Measurements from ENCODE around the gene DOK7.
"Not testable (repeated sequence)": the region's sequence is repeated elsewhere in the genome, so short reads cannot be mapped to it uniquely, and the experiment has no call there.

DOK7 gene

GRCh38 chr4:3511601-3512000 is 48.5 kb downstream of the DOK7 start:
- not testable (repeated sequence) for DNase-seq

GRCh38 chr4:3512279-3512678 is 49.2 kb downstream of the DOK7 start:
- DNase-seq: no peak

DNA sequence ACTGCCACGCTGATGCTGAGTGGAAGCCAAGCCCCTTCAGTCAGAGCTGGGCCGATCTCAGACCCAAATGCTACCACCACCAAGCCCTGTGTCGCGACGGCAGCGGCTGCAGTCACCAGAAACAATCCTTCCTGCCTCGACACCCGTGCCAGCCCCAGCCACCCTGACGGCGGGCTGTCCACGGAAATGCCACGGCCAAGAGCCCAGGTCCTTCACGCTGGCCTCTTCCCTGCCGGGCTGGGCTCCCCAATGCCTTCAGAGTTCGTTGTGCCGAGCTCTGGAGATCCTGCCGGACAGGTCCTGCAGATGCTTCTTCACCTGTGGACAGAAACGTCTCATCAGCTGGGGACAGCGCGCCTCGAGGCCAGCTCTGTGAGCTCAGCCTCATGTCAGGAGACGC is 49.6 kb downstream of the DOK7 start:
- no peak for DNase-seq

DNA sequence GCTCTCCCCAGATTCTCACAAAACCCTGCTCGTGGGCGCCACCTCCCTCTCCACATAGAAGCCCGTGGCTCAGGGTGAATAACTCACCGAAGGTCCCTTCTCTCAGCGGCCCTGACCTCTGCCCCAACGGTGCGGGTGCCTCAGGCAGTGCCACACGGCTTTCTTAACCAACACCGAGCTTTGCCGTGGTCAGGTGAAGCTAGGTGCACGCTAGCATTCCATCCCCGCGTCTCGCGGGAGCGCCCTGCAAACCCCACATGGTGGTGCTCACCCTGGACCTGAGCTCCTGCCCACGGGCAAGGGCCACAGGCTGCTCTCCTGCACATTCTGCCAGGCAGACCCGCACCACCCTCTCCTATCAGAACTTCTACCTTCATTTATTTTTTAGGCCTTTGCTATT is 50.7 kb downstream of the DOK7 start:
- no peak for DNase-seq

- DNase-seq: no peak
Observed at GRCh38 chr4:3514221-3514780, 51.2 kb downstream of the DOK7 start.

GRCh38 chr4:3514806-3515501 is 51.8 kb downstream of the DOK7 start:
- no peak for DNase-seq

GRCh38 chr4:3515646-3516045 is 52.5 kb downstream of the DOK7 start:
- DNase-seq: no peak

DNA sequence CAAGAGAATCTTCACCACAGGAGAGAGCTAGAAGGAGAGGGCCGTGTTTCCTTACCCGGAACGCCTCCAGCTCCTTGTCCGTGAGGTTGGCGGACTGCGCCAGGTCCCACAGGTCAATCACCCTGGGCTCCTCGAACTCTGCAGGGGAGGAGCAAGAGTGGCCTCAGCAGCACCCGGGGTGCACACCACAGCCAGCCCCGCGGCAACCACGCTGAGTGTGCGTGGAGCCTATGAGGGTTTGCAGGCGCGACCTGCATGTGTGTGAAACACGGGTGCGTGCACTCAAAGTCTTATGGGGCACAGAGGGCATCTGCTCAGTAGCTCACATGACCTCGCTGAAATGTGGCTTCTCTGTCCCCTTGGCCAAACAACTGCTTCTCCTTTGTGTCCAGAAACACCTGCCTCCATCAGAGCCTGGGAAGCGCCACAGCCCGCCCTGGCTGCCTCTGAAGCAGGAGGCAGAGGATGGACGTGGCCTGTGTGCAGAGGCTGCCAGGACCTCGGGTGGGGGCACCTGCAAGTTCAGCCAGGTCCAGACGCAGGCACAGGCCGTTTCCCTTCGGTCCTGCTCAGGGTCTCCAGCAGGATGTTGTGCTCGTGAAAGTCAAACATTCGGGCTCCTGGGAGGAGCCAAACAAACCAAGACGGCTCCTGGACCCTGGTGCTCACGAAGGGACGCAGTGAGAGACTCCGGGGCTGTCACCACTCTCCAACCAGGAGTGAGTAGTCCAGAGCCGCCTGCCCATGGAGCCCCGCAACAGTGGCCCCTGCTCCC is 53.1 kb downstream of the DOK7 start:
- no peak for DNase-seq

DNA sequence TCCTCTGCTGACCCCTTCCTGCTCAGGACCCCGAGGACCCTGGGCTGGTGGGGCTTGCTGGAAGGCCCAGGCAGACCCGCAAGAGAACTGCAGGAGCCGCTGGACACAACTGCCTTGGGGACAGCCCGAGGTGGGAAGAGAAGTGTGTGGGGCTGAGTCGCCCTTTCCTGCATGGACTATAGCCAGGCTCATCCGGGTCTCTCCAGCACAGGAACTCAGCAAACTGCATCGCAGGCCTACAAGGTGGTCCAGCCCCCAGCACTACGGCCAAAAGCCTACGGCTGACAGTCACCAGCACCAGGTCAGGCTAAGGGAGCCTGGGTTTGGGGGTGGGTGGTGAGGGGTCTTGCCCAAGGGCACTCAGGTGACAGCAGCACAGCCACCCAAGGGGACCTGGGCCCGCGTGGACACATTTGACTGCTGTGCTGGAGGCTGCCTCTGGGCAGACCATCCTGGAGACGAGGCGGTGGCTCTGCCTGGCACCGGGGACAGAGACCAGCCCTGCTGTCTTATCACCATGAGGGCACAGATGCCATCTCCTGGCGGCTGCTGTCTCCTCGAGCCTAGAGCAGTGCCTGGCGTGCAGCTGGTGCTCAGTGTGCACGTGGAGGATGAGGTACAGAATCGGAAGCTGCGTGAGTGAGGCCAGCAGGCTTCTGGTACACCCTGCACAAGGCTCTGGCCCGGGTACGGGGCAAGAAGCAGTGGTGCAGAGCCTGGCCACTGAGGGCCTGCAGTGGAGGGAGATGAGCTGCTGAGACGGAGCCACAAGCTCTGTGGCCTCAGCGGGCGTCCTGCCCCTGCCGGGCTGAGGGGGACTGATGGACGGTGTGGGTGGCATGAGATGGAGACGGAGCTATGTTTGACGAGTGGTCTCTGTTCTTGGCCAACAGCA is 54.0 kb downstream of the DOK7 start:
- DNase-seq: no peak

GRCh38 chr4:3517731-3518510 is 54.8 kb downstream of the DOK7 start:
- DNase-seq: no peak

DNA sequence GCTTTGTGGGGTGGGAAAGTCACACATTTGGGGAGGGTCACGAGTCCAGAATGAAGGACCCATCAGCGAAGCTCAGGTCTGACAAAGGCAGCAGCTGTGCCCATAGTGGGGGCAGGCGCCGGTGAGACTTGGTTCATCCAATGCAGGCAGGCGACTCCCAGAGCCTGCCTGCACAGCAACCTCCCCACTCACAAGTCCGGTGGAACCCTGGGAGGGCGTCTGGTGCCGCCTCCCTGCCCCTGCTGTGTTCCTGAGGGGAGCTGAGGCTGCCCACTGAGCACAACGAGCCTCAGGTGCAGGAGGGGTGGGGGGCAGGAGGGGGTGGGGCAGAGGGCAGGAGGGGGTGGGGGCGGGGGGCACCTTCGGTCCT is 55.4 kb downstream of the DOK7 start:
- DNase-seq: no peak

GRCh38 chr4:3518941-3519340 is 55.8 kb downstream of the DOK7 start:
- no peak for DNase-seq

DNA sequence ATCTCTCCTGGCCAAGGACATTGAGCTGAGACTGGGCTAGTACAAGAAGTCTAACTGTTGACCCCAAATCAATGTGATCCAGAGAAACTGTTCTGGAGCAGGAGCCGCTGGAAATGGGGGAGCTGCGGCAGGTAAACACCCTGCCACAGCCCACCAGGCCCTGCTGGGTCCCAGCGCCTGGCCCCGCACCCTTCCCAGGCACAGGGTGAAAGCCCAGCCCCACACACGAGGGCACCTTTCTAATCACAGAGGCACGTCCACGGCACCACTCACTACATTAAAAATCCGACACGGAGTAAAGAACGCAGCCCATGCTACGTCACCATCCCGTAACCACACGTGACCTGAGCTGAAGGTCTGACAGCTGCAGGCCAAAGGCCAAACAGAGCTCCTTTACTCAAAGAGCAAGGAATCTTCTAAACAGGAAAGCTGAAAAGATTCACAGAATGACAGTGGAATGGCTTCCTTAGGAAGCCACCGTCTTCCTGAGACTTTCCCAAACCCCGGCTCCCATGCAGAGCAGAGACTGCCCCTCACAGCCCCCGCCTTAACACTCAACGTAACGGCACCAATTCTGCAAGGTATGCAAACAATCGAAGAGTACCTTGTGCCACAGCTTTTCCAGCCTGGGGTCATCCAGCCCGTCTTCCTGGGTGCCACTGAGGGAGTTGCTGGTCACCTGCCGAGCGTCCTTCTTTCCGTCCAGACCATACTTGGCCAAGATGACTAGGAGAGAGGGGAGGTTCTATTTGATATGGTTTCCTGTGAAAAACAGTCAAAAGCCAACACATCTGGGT is 56.6 kb downstream of the DOK7 start:
- no peak for DNase-seq

GRCh38 chr4:3520276-3520675 is 57.2 kb downstream of the DOK7 start:
- DNase-seq: no peak

DNA sequence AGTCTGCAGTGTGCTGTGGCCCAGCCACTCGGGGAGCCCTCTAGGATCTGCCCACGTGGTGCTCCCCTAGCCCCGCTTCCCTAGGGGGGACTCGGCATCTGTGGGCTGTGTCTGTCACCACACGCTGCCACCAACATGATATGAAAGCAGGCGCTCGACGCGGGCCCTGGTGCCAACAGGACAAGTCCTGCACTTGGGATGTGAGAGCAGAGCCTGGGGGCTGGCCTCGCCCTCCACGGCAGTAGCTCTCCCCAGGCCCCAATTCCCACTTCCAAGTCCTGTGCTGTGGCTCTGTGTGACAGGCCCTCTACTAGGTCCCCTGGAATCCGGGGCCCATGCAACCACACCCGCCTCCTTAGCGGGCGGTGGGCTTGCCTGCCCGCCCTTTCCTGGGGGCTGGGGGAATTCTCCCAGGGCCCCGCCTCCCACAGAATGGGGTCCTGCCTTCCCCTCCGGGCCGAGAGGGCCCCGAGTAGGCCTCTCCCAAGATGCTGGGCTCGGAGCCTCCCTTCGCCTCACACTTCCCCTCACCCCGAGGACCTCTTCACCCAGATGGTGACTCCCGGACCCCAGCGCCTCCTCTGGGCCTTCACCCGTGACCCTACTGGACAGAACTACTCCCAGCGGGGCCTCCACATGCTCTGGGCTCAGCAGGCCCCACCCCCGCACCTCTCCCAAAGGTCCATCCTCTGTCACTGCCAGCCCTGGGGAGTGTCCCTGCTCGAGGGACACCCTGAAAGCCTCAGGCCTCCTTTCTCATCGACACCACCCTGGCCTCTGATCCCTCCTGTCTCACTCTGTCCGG is 57.9 kb downstream of the DOK7 start:
- DNase-seq: no peak

- no peak for DNase-seq
Observed at GRCh38 chr4:3521621-3522325, 58.7 kb downstream of the DOK7 start.

GRCh38 chr4:3522326-3522640 is 59.2 kb downstream of the DOK7 start:
- DNase-seq: no peak

- no peak for DNase-seq
Observed at GRCh38 chr4:3522651-3523050, 59.5 kb downstream of the DOK7 start.

- DNase-seq: no peak
Observed at GRCh38 chr4:3523146-3523627, 60.1 kb downstream of the DOK7 start.

- no peak for DNase-seq
Observed at GRCh38 chr4:3523628-3524221, 60.6 kb downstream of the DOK7 start.

Measured in stimulated activated CD4-positive, alpha-beta T cell treated with anti-CD3 and anti-CD28 coated beads, Interleukin-4, amount 100 ng/mL, for 4 hours (primary cell).